HG02571 (cell line): ENCODE measurements around the gene XYLT1.

Source experiments
- ATAC-seq: cut with Tn5 transposase; IDR thresholded peaks from one replicate; pipeline ENCODE4 v1.9.1; 2021; ENCODE audit warnings: mild to moderate bottlenecking, moderate library complexity; ENCODE audit not compliant: unreplicated experiment

Gene XYLT1

GRCh38 chr16:17362183-17362582 lies 108.6 kb downstream of the XYLT1 start:
- no peak for ATAC-seq

DNA sequence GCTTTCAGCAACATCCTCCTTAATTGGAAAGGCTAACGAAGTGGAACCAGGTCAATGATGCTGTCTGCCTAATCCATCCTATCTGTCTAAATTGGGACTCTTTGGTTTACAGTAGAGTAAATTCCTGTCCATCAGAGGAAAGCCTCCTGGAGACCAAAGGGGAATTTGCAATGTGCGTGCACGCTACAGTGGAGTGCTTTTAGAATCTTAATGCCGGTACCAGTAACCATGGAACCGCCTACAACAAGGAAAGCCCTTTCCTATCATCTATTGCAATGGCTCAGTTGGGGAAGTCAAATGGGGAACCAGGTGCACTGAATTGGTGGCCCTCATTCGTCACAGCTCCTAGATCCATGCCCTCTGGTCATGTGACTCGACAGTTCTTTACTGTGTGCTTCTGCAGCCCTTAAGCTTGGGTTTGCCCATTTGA lies 110.1 kb downstream of the XYLT1 start:
- ATAC-seq: no peak

GRCh38 chr16:17359788-17360390 lies 110.9 kb downstream of the XYLT1 start:
- ATAC-seq: no peak

DNA sequence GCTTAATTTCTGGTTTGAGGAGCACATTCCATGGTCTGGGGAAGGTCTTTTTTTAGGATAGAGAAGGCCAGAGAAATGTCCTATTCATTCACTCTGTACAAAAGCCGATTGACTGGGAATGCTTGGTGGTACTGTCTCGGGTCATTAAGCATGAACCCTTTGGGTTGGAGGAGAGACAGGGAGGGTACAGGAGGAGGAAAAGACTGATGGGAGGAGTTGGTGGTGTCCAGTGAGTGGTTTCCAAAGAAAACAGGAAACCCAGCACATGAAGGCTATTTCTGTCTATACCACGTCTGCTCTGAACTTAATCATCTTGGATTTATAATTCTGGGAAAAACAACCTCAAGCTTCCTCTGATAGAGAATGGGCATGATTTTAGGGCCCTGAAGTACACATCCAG lies 111.9 kb downstream of the XYLT1 start:
- no peak for ATAC-seq

DNA sequence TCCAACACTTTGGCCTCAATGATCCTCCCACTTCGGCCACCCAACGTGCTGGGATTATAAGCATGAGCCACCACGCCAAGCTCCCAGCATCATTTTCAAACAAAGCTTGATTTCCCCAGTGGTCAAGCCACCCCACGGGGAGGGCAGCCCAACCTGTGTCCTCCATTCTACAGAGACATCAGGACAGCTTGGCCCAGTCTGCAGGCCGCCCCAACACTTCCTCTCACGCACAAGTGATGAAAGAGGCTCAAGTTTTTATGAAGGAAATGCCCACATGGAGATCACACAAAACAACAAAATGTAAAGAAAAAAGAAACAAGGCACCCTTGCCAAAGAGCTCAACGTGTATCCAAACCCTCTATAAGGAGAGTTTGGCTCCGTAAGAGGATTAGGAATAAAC lies 112.4 kb downstream of the XYLT1 start:
- ATAC-seq: no peak

- ATAC-seq: no peak
These were observed 113.3 kb downstream of the XYLT1 start for GRCh38 chr16:17357307-17358062.

- no peak for ATAC-seq
These were observed 114.4 kb downstream of the XYLT1 start for GRCh38 chr16:17356243-17356933.

DNA sequence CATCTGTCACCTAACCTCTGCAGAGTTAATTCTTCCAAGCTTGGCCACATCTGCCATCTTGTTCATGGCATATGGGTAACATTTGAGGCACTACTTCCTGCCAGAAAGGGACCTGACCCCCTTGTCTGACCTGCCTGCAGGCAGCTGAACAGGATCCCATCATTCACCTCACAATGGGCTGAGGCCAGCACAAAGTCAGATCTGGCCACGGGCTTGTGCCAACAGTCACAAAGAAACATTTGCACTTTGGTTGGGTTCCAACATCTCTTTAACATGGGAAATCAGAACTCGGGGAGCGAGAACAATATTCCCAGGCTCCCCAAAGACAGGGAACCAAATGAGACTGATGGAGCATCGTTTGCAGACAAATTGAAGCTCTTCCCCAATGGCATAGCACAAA lies 116.1 kb downstream of the XYLT1 start:
- ATAC-seq: no peak

- ATAC-seq: no peak
These were observed 116.6 kb downstream of the XYLT1 start for GRCh38 chr16:17354141-17354601.

DNA sequence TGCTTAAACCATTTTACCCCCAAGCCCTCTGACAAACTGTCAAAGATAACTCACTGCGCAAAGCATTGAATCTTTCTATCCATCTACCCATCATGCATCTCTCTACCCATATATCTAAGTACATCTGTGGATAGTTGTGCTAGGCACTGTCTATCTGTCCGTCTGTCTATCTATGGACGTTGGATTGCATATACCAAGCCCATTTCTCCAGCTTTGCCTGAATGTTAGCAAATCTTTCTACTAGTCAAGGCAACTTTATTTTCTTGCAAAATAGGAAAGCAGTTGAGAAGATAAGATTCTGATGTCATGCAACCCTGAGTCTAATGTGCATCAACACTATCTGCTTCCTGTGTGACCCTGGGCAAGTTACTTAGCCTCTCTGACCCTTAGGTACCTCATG lies 117.2 kb downstream of the XYLT1 start:
- ATAC-seq: no peak

DNA sequence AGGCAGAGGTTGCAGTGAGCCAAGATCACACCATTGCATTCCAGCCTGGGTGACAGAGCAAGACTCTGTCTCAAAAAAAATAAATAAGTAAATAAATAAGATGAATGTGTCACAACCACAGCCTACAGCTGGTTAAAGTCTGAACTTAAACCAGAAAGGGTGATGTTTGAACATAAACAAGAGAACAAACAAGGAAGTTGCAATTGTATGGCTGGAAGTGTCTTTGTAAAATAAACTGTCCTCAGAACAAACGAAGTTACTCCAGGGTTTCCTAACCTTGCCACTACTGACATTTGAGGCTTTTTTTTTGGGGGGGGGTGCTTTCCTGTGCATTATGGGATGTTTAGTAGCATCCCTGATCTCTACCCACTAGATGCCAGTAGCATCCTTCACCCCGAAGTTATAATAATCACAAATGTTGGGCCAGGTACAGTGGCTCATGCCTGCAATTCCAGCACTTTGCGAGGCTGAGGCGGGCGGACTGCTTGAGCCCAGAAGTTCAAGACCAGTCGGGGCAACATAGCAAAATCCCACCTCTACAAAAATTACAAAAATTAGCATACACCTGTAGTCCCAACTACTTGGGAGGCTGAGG lies 119.2 kb downstream of the XYLT1 start:
- no peak for ATAC-seq

GRCh38 chr16:17350207-17350606 lies 120.6 kb downstream of the XYLT1 start:
- no peak for ATAC-seq

DNA sequence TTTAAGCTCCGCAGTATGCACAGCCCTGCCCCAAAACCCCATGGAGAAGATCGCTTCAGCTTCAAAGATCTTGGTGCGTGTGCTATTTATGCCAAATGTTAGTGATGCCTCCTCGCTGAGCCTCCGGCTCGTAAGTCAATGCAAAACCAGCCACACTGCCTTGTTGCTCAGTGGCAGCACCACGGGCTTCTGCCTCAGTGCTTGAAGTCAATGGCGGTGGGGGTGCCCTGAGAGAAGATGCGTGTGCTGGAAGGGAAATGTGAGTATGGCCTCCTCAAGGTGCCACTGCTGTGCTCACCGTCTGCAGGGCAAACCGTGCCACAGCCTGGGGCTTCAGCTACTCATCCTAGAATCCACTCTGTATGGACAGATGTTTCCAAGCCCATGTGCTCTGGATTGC lies 121.9 kb downstream of the XYLT1 start:
- no peak for ATAC-seq

DNA sequence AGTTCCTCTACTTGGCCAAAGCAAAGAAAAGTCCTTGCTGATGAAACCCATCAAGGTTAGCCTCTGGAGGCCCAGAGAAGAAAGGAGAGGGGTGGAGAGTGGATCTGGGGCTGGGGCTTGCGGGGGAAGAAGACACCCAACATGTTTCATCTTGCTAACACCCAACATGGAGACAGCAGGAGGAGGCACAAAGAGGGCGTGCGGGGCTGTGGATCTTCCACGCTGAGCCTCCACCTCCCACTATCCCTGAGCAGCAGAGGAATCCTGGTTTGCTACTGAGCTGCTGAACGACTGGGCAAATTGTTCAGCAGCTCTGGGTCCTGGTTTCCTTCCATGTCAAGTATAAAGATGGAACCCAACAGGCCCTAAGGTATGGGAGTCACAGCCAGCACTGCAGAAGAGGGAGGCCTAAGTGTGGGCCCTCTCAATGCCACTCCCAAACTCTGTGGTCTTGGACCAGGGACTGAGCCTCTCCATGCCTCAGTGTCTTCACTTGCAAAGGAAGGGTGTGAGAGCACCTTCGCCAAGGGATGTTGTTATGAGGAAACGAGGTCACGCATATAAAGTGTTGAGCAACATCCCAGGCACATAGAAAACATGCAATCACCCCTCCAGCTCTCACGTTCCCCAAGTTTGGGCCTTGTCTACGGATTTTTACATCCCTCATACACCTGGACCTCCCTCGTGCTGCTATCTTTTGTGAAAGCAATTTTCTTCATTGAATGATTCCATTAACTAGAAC lies 122.5 kb downstream of the XYLT1 start:
- no peak for ATAC-seq

- ATAC-seq: no peak
These were observed 123.1 kb downstream of the XYLT1 start for GRCh38 chr16:17347624-17348023.

DNA sequence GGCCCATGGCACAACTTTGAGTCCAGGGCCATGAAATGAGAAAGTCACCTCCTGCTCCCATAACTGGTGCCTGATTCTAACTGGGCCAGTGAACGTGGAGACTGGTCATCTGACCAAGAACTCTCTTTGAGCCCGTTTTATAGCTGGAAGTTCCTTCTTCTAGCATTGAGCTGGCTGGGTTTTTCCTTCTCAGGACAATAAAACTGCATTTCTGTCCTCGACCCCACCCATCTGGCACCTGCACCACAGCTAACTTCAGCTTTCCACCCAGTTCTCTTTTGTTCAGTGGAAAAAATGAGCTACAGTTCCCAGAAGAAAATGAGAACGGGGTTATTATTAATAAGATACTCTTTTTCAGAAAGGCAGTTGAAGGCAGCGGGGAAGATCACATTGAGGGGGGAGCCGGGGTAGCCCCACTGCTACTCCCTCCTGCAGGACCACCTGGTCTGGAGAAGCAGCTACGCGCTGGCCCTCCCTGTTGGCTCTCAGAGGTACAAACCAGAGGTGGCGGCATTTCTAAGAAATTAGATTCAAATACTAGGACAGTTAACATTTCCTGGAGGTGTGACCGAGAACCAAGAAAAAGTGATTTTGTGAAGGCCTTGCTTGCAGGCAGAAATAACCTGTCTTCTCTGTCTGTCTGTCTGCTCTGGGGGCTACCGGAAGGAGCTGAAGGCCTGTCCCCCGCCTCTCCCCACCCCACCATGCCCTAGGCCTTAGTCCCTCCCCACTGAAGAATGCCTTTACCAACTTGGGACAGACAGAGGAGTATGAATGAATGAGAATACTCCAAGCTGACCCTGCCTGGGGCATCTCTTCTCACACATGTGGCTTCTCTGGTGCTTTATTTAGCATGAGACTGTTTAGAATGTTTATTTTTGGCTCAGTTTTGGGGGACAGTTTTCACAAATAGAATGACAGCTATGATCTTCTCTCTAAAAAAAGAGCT lies 123.9 kb downstream of the XYLT1 start:
- no peak for ATAC-seq

- ATAC-seq: no peak
These were observed 125.7 kb downstream of the XYLT1 start for GRCh38 chr16:17345043-17345442.

- ATAC-seq: no peak
These were observed 127.0 kb downstream of the XYLT1 start for GRCh38 chr16:17343728-17344127.

DNA sequence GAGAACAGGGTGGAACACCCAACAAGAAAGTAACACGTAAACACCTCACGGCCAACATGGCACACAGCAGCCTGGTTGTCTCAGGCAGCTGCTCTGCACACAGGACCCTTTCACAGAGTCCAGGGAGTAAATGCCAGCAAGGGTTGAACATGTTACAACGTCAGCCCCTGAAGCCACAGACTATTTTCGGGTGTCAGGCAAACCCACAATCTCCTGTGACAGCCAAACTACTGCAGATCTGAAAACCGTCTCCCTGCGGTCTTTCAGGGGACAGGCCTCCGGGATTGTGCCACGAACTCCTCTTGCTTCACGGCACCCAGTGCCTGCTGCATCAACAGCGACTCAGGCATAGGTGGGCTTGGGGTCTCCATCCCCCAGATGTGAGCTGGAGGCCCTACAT lies 127.7 kb downstream of the XYLT1 start:
- no peak for ATAC-seq

GRCh38 chr16:17342031-17342430 lies 128.7 kb downstream of the XYLT1 start:
- ATAC-seq: no peak
